ENCODE measurements around the gene AK5.

DNA sequence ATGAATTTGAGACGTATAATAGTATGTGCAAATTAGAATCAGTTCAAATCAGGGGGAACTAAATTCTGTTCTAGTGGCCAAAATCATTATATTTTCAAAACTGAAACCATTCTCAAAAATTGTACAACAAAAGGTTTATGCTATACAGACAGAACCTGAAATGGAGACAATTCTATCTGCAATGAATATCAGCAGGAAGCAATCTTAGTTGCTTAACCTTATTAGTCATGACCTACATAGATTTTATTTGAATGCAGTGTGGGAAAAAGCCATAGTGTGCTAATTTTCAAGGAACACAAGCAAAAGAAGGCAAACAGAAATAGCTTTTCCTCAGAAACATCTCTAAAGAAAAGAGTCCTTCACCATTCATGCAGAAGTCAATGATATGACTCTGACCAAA, 6.5 kb downstream of the AK5 start:
- TF ChIP-seq, protein P1, sequence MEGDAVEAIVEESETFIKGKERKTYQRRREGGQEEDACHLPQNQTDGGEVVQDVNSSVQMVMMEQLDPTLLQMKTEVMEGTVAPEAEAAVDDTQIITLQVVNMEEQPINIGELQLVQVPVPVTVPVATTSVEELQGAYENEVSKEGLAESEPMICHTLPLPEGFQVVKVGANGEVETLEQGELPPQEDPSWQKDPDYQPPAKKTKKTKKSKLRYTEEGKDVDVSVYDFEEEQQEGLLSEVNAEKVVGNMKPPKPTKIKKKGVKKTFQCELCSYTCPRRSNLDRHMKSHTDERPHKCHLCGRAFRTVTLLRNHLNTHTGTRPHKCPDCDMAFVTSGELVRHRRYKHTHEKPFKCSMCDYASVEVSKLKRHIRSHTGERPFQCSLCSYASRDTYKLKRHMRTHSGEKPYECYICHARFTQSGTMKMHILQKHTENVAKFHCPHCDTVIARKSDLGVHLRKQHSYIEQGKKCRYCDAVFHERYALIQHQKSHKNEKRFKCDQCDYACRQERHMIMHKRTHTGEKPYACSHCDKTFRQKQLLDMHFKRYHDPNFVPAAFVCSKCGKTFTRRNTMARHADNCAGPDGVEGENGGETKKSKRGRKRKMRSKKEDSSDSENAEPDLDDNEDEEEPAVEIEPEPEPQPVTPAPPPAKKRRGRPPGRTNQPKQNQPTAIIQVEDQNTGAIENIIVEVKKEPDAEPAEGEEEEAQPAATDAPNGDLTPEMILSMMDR (IDR thresholded peaks at IDR 0.05; ENCODE audit: insufficient read depth, low read length, poor library complexity, severe bottlenecking) = no peak
- TF ChIP-seq EZH2phosphoT487 (conservative IDR thresholded peaks at IDR 0.05; ENCODE audit: low read length) = no peak
